Measurements from ENCODE around the gene AIMP2.

GRCh38 chr7:6032641-6033040 lies 23.6 kb downstream of the AIMP2 start:
- no peak for TF ChIP-seq YY1 (IDR thresholded peaks at IDR 0.05; ENCODE audit: insufficient read depth, insufficient read length)
- TF ChIP-seq ZNF274 (IDR thresholded peaks at IDR 0.05; ENCODE audit: low read depth, low read length): no peak
- no peak for TF ChIP-seq SUZ12 (IDR thresholded peaks at IDR 0.05; ENCODE audit: extremely low read depth, insufficient read depth, insufficient read length)
